Measurements from ENCODE around the gene CDPF1.

The CDPF1 gene

GRCh38 chr22:46250035-46250782 lies at the start of gene CDPF1:
CDPF1 (minus strand) TSS chr22:46250293; CDS start chr22:46248284, 2,009 bp downstream.
- peak; percentile 93 for DNase-seq

- DNase-seq, result no peak
Measured at GRCh38 chr22:46299101-46299500, 49.0 kb upstream of the CDPF1 start.

- no peak for DNase-seq
Measured at GRCh38 chr22:46297151-46297812, 47.2 kb upstream of the CDPF1 start.

- peak; percentile 97 for DNase-seq
Measured at GRCh38 chr22:46296257-46297150, 46.4 kb upstream of the CDPF1 start, which contains the start of gene GTSE1. GTSE1 (plus strand) TSS chr22:46296870; CDS start chr22:46297401, 531 bp downstream.

GRCh38 chr22:46295277-46295971 lies 45.3 kb upstream of the CDPF1 start:
- no peak for DNase-seq

- DNase-seq, result no peak
Measured at GRCh38 chr22:46294784-46295183, 44.7 kb upstream of the CDPF1 start.

GRCh38 chr22:46293577-46294260 lies 43.6 kb upstream of the CDPF1 start:
- DNase-seq, result peak; percentile 59

GRCh38 chr22:46292732-46293131 lies 42.6 kb upstream of the CDPF1 start:
- no peak for DNase-seq

GRCh38 chr22:46292173-46292572 lies 42.1 kb upstream of the CDPF1 start:
- no peak for DNase-seq

- DNase-seq, result no peak
Measured at GRCh38 chr22:46290843-46291785, 41.0 kb upstream of the CDPF1 start.

GRCh38 chr22:46290121-46290842 lies 40.2 kb upstream of the CDPF1 start:
- DNase-seq, result no peak

- no peak for DNase-seq
Measured at GRCh38 chr22:46289244-46289891, 39.3 kb upstream of the CDPF1 start.

- no peak for DNase-seq
Measured at GRCh38 chr22:46288846-46289243, 38.8 kb upstream of the CDPF1 start.

- no peak for DNase-seq
Measured at GRCh38 chr22:46287873-46288751, 38.0 kb upstream of the CDPF1 start.

- DNase-seq, result no peak
Measured at GRCh38 chr22:46286941-46287872, 37.1 kb upstream of the CDPF1 start.

GRCh38 chr22:46286006-46286405 lies 35.9 kb upstream of the CDPF1 start:
- no peak for DNase-seq

Measured in left hindlimb (tissue), 1 donor.